Ascending aorta (tissue), 2 donors: ENCODE results near the gene TMEM200A. TPM values are rescaled to one million over a fixed set of nuclear protein-coding genes. Genes with fewer than 3 reads are reported as not detected.

Experiments used
- DNase-seq, 2 donors: peaks; one replicate each; pipeline ENCODE4 v3.0.0-alpha.2; 2019; ENCODE audit warnings: low spot score in 2 of 2
- H3K27ac ChIP-seq, 2 donors: fragments of 200-600 bp; sonication (generic); one replicate each; pipeline ENCODE4 v1.5.1; 2016 to 2017; ENCODE audit warnings: mild to moderate bottlenecking in 1 of 2
- H3K27me3 ChIP-seq: fragments of 200-600 bp; sonication (generic); one replicate; pipeline ENCODE4 v1.5.1; 2017
- H3K36me3 ChIP-seq, 2 donors: fragments of 200-600 bp; sonication (generic); one replicate each; pipeline ENCODE4 v1.5.1; 2016
- H3K4me1 ChIP-seq, 2 donors: fragments of 200-600 bp; sonication (generic); one replicate each; pipeline ENCODE4 v1.5.1; 2016 to 2017; ENCODE audit warnings: mild to moderate bottlenecking in 1 of 2
- H3K4me3 ChIP-seq, 2 donors: fragments of 200-600 bp; sonication (generic); one replicate each; pipeline ENCODE4 v1.5.1; 2016 to 2017; ENCODE audit warnings: mild to moderate bottlenecking in 1 of 2
- H3K9me3 ChIP-seq, 2 donors: fragments of 200-600 bp; sonication (generic); one replicate each; pipeline ENCODE4 v1.5.1; 2016
- CTCF ChIP-seq, 3 experiments: fragments of 200-600 bp in 2 of 3; fragments of 450-650 bp in 1 of 3; sonication (generic) in 2 of 3; IDR thresholded peaks; one replicate each; pipeline ENCODE4 v1.5.1; 2016 to 2019; ENCODE audit warnings: antibody characterized with exemption in 3 of 3, mild to moderate bottlenecking in 1 of 3, moderate library complexity in 1 of 3
- intact Hi-C: fragments of 100-400 bp; cut with DNase I; formaldehyde crosslinking; loops from one replicate; pipeline ENCODE4 v1.15.1; 2023
- total RNA-seq: library from RNA; depleted of rRNA; stranded (reverse); fragments of >200 nt; gene quantifications from one replicate; pipeline ENCODE4 v1.1.0, GENCODE V29; 2016

Gene TMEM200A
- total RNA-seq, 1 donor from 2014 or later = 3.6 TPM

- Histone ChIP-seq H3K4me3 (no peak overlapping the region), H3K27ac (no peak overlapping the region), H3K36me3 (no peaks in the 10 kb centered on the region), H3K27me3 (no peaks in the 10 kb centered on the region), H3K4me1 (peaks cover 0 to 3% of the 10 kb centered on the region in 2 donors), H3K9me3 (no peaks in the 10 kb centered on the region)
- no peak for DNase-seq
- intact Hi-C loops = no loop called here
- no peak for TF ChIP-seq CTCF (IDR thresholded peaks at IDR 0.05)
Measured at GRCh38 chr6:130369831-130370230, 4.0 kb downstream of the TMEM200A start.

- Histone ChIP-seq H3K9me3 (no peaks in the 10 kb centered on the region), H3K4me1 (no peaks in the 10 kb centered on the region), H3K27ac (no peak overlapping the region), H3K27me3 (no peaks in the 10 kb centered on the region), H3K4me3 (no peak overlapping the region), H3K36me3 (no peaks in the 10 kb centered on the region)
- DNase-seq = no peak
- intact Hi-C loops = no loop called here
- no peak for TF ChIP-seq CTCF (IDR thresholded peaks at IDR 0.05)
Measured at GRCh38 chr6:130371921-130372420, 6.2 kb downstream of the TMEM200A start.

- no peak overlapping the region for H3K27ac ChIP-seq
- H3K27me3 ChIP-seq = no peaks in the 10 kb centered on the region
- intact Hi-C loops = no loop called here
- no peaks in the 10 kb centered on the region for H3K9me3 ChIP-seq
- H3K36me3 ChIP-seq = no peaks in the 10 kb centered on the region
- DNase-seq = no peak
- no peak for TF ChIP-seq CTCF (IDR thresholded peaks at IDR 0.05)
- H3K4me1 ChIP-seq = no peaks in the 10 kb centered on the region
- no peak overlapping the region for H3K4me3 ChIP-seq
Measured at GRCh38 chr6:130372786-130373185, 7.0 kb downstream of the TMEM200A start.

GRCh38 chr6:130373992-130374391 lies 8.2 kb downstream of the TMEM200A start:
- H3K4me1 ChIP-seq = no peaks in the 10 kb centered on the region
- no peak for DNase-seq

GRCh38 chr6:130376936-130377335 lies 11.1 kb downstream of the TMEM200A start:
- no peak overlapping the region for H3K4me3 ChIP-seq
- no peak overlapping the region for H3K27ac ChIP-seq
- no peak for TF ChIP-seq CTCF (IDR thresholded peaks at IDR 0.05)
- no peaks in the 10 kb centered on the region for H3K27me3 ChIP-seq
- H3K36me3 ChIP-seq = no peaks in the 10 kb centered on the region
- intact Hi-C loops = no loop called here
- DNase-seq = no peak
- no peaks in the 10 kb centered on the region for H3K4me1 ChIP-seq
- H3K9me3 ChIP-seq = no peaks in the 10 kb centered on the region

More at GRCh38 chr6:130373992-130374391, 8.2 kb downstream of the TMEM200A start:
- H3K9me3 ChIP-seq = no peaks in the 10 kb centered on the region
- no peaks in the 10 kb centered on the region for H3K27me3 ChIP-seq
- H3K27ac ChIP-seq = no peak overlapping the region
- no peak overlapping the region for H3K4me3 ChIP-seq
- intact Hi-C loops = no loop called here
- no peaks in the 10 kb centered on the region for H3K36me3 ChIP-seq
- no peak for TF ChIP-seq CTCF (IDR thresholded peaks at IDR 0.05)

GRCh38 chr6:130377371-130377770 lies 11.6 kb downstream of the TMEM200A start:
- no peak for TF ChIP-seq CTCF (IDR thresholded peaks at IDR 0.05)
- H3K4me3 ChIP-seq = no peak overlapping the region
- no peaks in the 10 kb centered on the region for H3K36me3 ChIP-seq
- intact Hi-C loops = no loop called here
- DNase-seq = no peak
- H3K9me3 ChIP-seq = no peaks in the 10 kb centered on the region
- H3K4me1 ChIP-seq = no peaks in the 10 kb centered on the region
- H3K27ac ChIP-seq = no peak overlapping the region
- no peaks in the 10 kb centered on the region for H3K27me3 ChIP-seq
